HG03342 (cell line): ENCODE measurements around the gene UMPS.
"Not testable (repeated sequence)": the region's sequence is repeated elsewhere in the genome, so short reads cannot be mapped to it uniquely, and the experiment has no call there.

ENCODE experiments used
- ATAC-seq: cut with Tn5 transposase; IDR thresholded peaks from one replicate; pipeline ENCODE4 v1.9.1; 2021; ENCODE audit warnings: mild to moderate bottlenecking, moderate library complexity; ENCODE audit not compliant: unreplicated experiment

Gene UMPS

DNA sequence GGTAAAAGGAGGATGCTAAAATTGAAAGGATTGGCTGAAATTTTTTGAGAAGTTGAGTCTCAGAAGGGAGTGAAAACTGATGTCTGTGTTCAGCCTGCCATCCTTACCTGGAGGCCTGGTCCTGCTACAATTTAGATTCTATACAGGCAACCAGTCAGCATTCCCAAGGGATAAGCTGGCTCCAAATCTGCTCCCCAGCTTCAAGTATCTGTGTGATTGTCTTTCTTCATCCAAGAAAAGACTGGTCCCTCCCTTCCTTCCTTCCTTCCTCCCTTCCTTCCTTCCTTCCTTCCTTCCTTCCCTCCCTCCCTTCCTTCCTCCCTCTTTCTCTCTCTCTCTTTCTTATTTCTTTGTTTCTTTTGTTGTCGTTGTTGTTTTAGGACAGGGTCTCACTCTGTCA lies 24.7 kb upstream of the UMPS start:
- no peak for ATAC-seq

DNA sequence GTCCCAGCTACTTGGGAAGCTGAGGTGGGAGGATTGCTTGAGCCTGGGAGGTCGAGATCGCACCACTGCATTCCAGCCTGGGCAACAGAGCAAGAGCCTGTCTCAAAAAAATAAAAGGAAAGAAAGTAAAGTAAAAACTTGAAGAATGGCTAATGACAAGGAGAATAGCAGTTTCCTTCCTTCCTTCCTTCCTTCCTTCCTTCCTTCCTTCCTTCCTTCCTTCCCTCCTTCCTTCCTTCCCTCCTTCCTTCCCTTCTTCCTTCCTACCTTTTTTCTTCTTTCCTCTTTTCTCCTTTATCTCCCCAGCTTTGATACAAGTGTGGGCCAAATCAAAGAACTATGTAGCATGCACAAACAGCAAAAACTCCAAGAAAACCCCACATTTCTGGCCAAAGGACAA lies 23.0 kb upstream of the UMPS start:
- not testable (repeated sequence) for ATAC-seq

DNA sequence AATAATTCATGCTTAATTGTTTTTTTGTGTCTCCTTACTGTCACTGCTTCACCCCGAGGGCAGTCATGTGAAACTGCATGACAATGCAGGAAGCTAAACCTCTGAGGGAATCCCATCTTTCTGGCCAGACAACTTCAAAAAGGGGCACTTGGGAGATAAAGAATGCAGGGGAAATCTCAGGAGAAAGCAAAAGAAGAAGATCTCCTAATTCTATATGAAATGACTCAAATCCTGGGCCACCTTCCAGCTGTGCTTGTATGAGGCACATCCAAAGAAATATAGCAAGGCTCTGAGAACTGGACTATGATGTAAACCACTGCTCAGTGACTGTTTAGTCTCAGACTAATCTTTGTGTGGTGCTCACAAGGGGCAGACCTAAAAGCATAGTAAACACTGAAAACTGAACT lies 22.6 kb upstream of the UMPS start:
- ATAC-seq = no peak

DNA sequence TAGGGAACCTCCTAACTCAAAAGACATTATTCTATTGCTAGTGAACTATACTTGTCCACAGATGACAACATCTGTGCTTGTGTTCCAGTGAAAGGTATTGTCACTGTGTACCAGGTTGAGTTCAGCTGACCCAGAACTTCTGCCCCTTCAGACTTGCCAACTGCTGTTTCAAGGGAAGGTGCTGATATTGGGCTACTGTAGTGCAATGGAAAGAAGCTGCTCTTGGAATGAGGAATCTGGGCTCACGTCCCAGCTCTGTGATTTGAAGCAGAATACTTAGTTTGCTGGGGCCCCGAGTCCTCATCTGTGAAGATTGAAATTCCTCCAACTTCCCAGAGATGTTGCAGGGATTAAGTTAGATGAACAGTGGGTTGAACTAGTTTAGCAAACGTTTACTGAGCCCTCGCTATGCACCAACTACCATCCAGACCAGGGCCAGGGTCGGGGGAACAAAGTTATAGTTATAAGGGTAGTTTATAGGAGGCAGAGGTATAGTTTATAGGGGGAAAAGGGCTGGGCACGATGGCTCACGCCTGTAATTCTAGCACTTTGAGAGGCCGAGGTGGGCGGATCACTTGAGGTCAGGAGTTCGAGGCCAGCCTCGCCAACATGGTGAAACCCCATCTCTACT lies 15.9 kb upstream of the UMPS start:
- ATAC-seq = no peak

DNA sequence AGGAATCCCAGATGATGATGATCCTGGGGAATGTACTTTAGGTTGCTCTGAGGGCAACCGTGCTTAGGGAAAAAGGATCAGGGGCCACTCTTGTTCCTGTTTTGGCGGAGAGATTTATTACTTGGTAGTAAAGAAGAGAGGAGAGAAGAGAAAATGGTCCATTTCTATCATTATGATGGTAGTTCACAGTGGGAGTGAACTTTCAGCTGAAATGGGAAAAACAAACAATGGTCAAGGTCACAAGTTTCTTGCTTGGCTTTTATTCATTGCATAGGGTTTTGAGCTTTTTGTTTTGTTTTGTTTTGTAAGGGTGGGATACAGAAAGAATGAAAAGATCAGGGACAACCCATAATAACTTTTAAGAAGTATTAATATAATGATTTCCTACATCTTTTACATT lies 7.7 kb upstream of the UMPS start:
- no peak for ATAC-seq

DNA sequence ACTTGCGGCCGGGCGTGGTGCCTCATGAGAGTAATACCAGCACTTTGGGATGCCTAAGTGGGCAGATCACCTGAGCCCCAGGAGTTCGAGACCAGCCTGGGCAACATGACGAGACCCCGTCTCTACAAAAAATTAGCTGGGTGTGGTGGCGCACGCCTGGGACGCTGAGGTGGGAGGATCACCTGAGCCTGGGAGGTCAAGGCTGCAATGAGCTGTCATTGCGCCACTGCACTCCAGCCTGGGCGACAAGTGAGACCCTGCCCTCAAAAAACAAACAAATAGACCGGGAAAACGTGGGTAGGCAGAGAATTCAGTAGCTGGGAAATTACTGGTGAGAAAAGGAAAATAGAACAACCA lies 667 bp downstream of the UMPS start:
- ATAC-seq = no peak

DNA sequence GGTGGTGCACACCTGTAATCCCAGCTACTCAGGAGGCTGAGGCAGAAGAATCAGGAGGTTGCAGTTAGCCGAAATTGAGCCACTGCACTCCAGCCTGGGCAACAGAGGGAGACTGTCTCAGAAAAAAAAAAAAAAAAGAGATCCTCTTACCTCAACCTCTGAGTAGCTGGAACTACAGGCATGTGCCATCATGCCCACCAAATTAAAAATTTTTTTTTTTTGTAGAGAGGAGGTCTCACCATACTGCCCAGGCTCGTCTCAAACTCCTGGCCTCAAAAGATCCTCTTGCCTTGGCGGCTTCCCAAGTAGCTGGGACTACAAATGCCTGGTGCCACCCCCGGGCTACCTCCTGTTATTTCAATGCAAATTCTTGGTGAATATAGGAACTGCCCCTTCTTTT lies 1.5 kb downstream of the UMPS start:
- ATAC-seq = no peak

DNA sequence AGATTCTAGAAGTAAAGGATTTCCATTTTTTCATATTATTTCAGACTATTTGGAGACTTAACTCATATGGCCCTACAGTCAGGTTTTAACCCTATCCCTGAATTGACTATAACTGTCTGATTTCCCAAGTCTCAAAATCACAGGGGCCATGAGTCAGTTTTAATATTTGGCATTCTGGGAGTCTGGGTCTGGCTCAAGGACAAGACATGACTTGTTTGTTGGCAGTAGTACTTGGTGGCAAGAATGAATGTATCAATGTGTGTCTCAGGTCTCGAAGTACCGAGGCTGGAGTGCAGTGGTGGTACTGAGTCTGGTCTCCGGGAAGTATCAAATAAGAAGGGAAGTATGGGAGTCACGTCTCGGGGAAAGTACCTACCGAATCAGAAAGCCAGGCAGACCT lies 10.8 kb downstream of the UMPS start:
- ATAC-seq = no peak

DNA sequence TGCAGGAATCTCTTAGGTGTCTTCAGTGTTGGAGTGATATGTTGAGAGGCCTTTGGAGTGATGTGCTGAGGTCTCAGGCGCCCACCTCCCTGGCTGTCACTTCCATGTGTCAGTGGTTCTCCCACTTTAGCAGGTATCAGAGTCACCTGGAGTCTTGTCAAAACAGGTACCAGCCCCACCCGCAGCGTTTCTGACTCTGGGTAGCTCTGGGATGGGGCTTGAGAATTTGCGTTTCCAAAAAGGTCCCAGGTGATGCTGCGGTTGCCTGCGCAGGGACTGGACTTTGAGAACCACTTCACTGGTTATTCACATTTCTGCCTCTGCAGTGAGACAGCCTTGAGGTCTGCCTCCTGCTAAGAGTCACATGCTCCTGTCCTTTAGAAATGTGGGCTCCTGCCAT lies 15.5 kb downstream of the UMPS start:
- no peak for ATAC-seq

DNA sequence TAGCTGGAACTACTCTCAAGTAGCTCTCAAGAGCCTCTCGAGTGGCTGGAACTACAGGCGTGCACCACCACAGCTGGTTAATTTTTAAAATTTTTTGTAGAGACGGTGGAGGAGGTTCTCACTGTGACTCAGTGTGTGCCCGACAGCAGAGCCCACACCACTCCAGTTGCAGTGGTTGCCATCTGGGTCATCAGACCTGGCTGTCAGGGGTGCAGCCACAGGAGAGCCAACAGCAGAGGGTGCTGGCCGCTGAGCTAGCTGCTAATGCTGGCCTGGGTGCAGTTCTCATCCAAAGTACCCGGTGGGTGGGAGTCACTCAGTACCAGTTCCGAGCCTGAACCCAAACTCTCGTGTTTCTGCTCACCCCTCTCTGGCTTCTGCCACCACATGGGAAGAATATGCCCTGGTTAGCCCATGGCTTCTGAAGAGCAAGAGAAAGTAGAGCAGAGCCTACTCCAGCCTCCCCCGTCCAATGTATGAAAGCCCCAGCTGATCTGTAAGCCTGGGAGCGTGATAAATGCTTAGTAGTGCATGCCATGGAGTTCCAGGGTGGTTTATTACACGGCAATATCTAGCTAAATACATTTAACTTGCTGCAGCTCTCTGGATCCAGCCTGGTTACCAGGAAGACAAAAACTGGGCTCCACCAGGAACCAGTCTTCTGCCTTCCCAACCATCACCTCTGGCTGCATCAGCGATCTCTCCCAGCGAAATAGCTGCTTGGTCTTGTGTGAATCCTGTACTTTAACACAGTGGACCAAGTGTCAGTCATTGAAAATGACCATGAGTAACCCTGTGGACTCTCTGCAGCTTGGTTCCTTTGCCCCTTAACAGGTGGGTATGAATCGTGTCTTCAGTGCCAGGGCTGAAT lies 17.1 kb downstream of the UMPS start:
- ATAC-seq = no peak

DNA sequence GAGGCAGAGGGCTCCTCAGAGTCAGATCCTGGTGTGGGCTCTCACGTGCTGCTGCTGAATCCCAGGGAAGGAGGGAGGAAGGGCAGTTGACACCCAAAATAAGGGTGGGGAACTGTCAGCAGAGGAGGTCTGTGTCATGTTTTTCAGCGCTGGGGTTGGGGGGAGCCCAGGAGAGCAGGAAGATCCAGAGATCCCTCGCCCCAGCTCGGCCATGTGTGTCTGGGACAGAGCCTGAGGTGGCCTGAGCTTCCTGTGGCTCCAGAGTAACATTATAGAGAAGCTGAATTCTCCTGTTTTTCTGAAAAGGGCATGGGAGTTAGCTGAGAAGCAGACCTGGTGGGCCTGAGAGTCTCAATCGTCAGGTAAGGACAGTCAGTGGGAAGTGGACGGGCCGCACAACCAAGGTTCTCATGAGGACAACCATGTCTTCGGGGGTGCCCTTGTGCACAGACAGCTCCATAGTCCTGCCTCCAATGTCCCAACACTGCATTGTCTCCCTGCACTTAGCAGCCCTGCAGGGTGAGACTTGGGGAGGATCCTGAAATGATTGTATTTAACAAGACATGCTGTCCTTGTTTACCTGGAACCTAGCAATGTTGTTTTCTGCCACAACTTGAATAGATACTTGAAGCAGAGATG lies 18.4 kb downstream of the UMPS start:
- ATAC-seq = no peak

DNA sequence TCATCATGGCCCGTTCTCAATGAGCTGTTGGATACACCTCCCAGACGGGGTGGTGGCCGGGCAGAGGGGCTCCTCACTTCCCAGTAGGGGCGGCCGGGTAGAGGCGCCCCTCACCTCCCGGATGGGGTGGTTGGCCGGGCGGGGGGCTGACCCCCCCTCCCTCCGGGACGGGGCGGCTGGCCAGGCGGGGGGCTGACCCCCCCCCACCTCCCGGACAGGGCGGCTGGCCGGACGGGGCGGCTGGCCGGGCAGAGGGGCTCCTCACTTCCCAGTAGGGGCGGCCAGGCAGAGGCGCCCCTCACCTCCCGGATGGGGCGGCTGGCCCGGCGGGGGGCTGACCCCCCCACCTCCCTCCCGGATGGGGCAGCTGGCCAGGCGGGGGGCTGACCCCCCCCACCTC lies 19.6 kb downstream of the UMPS start:
- ATAC-seq = not testable (repeated sequence)

DNA sequence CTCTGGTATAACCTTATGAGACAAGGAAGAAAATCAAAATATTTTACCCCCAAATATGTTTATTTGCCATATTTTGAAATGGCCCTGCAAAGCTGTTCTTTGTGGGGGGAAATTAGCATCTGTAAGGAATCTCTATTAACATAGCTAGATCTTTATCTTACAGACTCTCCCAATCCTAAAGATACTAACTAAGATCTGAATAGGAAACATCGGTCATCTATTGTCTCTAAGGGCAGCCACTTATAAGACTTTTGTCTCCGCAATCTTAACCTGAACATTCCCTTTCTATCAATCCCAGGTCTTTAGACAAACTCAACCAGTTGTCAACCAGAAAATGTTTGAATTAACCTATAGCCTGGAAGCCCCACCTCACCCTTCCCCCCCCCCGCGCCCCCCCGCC lies 21.2 kb downstream of the UMPS start:
- no peak for ATAC-seq

DNA sequence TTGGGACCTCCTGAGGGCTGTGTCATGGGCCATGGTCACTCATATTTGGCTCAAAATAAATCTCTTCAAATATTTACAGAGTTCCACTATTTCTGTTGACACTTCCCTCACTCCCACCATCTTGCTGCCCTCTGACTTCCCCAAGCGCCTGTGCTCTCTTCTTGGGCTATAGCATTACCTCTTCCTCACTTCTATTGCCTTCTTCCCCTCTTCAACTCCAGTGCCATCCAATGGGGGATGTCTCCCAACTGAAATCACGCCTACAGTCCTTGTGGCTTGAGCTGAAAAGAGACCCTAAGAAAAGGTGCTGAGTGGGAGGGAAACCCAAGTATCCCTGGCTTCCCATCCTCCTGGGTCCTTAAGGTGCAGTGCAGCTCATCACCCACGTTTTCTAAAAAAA lies 21.8 kb downstream of the UMPS start:
- no peak for ATAC-seq

DNA sequence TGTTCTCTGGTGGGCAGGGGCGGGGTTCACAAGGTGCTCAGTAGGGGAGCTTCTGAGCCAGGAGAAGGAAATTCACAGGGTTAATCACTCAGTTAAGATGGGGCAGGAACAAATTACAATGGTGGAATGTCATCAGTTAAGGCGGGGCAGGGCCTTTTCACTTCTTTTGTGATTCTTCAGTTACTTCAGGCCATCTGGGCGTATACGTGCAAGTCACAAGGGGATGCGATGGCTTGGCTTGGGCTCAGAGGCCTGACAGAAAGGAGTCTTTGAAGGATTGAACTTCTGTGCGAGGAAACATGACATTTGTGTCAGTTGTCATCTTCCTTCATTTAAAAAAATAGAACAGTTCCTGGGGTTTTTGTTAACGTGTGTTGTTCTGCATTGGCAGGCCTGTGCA lies 27.7 kb downstream of the UMPS start:
- ATAC-seq = not testable (repeated sequence)

DNA sequence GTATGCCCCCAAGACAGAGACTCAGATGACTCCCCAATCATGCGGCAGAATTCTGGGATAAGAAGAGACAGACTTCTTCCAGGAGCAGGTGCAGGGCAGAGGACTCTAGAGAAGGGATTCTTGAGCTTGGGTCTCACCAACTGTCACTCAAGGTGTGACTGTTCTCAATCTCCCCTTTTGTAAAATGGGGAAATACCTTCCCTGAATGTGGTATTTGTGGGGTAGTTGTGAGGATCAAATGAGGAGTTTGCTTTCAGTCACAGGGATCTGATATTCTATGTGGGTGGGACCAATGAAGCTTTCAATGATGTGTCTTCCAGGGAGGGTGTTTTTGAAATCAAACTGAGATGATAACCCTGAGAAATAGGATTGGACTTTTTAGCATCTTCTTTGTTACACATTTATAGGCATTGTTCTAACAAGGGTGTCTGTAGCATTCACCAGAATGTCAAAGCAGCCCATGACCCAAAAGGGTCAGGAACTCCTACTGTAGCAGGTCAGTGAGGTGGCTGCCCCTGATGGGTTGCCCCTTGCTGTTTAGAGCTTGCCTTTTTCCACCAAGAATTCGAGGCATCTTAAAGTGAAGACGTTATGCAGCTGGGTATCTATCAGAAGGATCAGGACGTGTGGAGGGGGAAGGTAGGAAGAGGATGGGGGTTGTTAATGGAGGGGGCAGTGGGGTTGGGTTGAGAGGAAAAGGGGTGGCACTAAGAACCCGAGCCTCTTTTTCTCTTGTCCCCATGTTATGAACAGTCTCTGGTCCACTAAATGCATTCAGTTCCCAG lies 28.8 kb downstream of the UMPS start:
- ATAC-seq = no peak

DNA sequence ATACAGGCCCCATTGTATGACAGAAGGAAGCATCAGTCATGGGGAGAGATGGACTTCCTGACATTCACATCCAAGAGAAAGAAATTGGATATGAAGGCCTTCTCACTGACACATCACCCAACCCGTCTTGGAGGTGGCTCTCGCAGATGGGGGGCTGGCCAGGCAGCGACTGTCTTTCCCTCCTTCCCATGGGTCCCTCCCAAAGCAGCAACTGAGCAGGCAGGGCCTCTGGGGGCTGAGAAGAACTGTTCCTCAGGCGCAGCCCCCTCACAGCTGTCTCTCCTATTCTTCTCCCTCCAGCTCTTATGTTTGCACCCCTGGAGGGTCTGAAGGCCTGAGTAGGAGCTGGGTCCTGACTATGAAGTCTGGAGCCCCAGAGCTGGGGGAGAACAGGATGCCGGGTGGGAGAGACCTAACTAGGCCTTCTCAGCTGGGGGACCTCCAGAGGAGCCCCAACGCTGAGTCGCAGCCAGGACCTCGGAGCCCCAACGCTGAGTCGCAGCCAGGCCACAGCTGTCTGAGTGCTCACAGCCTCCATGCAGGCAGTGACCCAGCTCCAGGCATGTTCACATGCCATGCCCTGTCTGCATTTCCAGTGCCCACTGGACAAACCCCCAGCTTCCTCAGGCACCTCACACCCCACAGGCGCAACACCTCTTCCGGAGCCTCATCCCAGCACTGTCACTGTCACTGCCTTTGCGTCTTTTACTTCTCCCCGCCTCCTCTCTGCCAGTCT lies 29.6 kb downstream of the UMPS start:
- ATAC-seq = no peak

DNA sequence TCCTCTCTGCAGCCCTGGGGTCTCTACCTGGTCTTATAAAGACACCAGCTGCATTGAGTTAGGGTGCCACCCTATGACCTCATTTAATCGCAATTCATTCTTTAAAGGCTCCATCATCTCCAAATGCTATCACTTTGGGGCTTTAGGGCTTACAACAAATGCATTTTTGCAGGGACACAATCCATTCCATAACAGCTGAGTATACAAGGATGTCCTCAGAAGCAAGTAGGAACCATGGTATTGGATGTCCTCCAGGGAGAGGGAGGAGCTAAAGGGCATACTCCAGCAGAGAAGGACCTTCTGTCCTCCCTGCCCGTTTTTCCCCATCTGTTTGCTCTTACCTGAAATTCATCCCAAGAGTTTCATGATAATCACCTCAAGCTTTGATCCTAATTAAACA lies 30.3 kb downstream of the UMPS start:
- ATAC-seq = no peak

DNA sequence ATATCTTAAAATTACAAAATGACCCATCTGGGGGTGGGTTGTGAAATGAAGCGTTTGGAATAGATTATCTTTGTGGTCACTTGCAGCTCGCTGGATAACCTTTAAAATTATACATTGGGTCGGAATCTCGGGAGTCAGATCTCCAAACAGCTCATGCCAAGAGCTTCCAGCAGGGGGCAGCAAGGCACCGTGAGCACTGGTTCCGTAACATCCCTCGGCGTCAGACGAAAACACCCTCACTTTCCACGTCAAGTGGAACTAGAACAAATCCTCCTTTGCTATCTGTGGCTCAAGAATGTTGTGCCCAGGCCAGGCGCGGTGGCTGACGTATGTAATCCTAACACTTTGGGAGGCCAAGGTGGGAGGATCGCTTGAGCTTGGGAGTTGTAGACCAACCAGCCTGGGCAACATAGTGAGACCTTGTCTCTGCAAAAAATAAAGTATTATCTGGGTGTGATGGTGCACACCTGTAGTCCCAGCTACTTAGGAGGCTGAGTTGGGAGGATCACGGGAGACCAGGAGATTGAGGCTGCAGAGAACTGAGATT lies 31.1 kb downstream of the UMPS start:
- no peak for ATAC-seq

DNA sequence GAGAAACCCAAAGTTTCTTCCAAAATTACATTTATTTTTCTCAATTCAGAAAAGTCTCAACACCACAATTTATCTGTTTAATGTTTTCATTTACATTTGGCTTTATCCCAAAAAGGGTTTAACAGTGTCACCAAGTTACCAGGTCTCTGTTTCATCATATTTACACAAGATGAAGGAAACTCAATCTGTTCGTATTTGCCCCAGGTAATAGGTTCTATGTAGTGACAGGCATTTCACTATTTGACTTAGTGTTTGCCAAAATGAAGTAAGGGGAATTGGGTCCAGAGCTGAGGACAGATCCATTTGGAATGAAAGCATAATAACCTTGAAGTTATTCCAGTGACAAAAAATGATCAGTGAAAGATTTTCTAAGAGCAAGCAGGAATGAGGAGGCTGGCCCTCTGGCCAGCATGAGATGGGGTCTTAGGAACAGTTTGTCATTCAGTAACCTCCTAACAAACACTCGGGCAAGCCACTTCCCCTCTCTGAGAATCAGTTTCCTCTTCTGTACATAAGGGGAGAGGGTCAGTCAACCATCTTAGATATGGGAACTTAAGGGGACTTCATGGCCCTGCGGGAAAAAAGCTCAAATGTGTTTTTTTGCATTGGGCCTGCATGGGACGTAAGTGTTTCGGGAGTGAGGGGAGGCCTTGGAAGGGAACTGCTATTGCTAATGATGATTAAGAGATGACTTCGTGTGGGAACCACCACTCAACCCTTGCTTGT lies 31.8 kb downstream of the UMPS start:
- no peak for ATAC-seq
